Measurements from ENCODE around the gene AKR7A2. TPM values are rescaled to one million over a fixed set of nuclear protein-coding genes. Genes with fewer than 3 reads are reported as not detected.

Gene AKR7A2
- total and polyA plus RNA-seq, 9 of the 15 experiments (the other 6 are each of a cell fraction or from before 2014, with no cell fraction given): 2.0 to 78.4 (median 49.4) TPM

DNA sequence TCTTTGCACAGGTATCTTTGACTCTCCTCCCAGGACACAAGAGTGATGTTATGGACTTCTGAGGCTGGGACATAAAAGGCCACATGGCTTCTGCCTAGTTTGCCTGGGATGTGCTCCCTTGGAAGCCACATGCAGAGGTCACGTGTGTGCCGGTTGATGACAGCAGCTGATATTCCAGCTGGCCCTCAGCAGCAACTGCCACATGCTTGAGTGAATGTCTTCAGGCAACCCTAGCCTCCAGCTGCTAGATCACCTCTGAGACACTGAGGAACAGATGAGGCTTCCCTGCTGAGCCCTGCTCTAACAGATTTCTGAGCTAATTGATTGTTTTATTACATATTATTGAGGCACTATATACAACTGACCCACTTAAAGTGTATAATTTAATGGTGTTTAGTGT, 11.7 kb downstream of the AKR7A2 start (continued):
- TF ChIP-seq EP400 (IDR thresholded peaks at IDR 0.05) (peak; percentile 60; the same call in 1 of the 2 replicates), DMBX1 (CRISPR knock-in tag; IDR thresholded peaks at IDR 0.05; ENCODE audit: borderline replicate concordance) (no peak), MIER1 (IDR thresholded peaks at IDR 0.05; ENCODE audit: low read depth) (no peak), SNRNP70 (optimal IDR thresholded peaks at IDR 0.05; ENCODE audit: low read depth, low read length) (no peak), ZNF143 (CRISPR knock-in tag; IDR thresholded peaks at IDR 0.05) (no peak), POU5F1 (IDR thresholded peaks at IDR 0.05; ENCODE audit: borderline replicate concordance, low read depth, low read length, partially characterized antibody) (no peak), POLR2G (IDR thresholded peaks at IDR 0.05; ENCODE audit: low read depth, low read length) (no peak), HCFC1 (IDR thresholded peaks at IDR 0.05; ENCODE audit: low read depth, low read length) (no peak), NCOA4 (IDR thresholded peaks at IDR 0.05; ENCODE audit: partially characterized antibody) (no peak), SMARCB1 (IDR thresholded peaks at IDR 0.05; ENCODE audit: insufficient read length, low read depth) (no peak), ZNF146 (CRISPR knock-in tag; IDR thresholded peaks at IDR 0.05; ENCODE audit: unreplicated experiment) (no peak), TEAD1 (CRISPR knock-in tag; IDR thresholded peaks at IDR 0.05) (no peak), MYBL2 (IDR thresholded peaks at IDR 0.05; ENCODE audit: low read depth) (no peak), MYBL2 (CRISPR knock-in tag; IDR thresholded peaks at IDR 0.05; ENCODE audit: borderline replicate concordance) (no peak), ZNF79 (CRISPR knock-in tag; IDR thresholded peaks at IDR 0.05; ENCODE audit: low read depth) (no peak), ZBTB17 (CRISPR knock-in tag; IDR thresholded peaks at IDR 0.05) (no peak), YY1 (IDR thresholded peaks at IDR 0.05; ENCODE audit: borderline replicate concordance in 1 of 3, control insufficient read depth in 1 of 3, extremely low read depth in 1 of 3, insufficient read depth in 3 of 3, insufficient read length in 1 of 3, insufficient replicate concordance in 2 of 3, low read depth in 1 of 3, low read length in 2 of 3) (no peak), NFXL1 (CRISPR knock-in tag; IDR thresholded peaks at IDR 0.05) (no peak), CBFA2T3 (IDR thresholded peaks at IDR 0.05) (no peak), NELFE (IDR thresholded peaks at IDR 0.05; ENCODE audit: insufficient read depth, insufficient read length) (no peak), TOE1 (IDR thresholded peaks at IDR 0.05; ENCODE audit: borderline replicate concordance) (peak; percentile 83), TOE1 (CRISPR knock-in tag; IDR thresholded peaks at IDR 0.05; ENCODE audit: borderline replicate concordance, low read depth) (no peak), PTBP1 (IDR thresholded peaks at IDR 0.05; ENCODE audit: low read depth, low read length) (no peak)
- TF ChIP-seq, protein P1, sequence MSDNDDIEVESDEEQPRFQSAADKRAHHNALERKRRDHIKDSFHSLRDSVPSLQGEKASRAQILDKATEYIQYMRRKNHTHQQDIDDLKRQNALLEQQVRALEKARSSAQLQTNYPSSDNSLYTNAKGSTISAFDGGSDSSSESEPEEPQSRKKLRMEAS (CRISPR knock-in tag; IDR thresholded peaks at IDR 0.05): peak; percentile 83
- TF ChIP-seq, protein P2, sequence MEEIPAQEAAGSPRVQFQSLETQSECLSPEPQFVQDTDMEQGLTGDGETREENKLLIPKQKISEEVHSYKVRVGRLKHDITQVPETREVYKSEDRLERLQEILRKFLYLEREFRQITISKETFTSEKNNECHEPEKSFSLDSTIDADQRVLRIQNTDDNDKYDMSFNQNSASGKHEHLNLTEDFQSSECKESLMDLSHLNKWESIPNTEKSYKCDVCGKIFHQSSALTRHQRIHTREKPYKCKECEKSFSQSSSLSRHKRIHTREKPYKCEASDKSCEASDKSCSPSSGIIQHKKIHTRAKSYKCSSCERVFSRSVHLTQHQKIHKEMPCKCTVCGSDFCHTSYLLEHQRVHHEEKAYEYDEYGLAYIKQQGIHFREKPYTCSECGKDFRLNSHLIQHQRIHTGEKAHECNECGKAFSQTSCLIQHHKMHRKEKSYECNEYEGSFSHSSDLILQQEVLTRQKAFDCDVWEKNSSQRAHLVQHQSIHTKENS (CRISPR knock-in tag; IDR thresholded peaks at IDR 0.05): no peak
- TF ChIP-seq, protein P3, sequence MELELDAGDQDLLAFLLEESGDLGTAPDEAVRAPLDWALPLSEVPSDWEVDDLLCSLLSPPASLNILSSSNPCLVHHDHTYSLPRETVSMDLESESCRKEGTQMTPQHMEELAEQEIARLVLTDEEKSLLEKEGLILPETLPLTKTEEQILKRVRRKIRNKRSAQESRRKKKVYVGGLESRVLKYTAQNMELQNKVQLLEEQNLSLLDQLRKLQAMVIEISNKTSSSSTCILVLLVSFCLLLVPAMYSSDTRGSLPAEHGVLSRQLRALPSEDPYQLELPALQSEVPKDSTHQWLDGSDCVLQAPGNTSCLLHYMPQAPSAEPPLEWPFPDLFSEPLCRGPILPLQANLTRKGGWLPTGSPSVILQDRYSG (tag; conservative IDR thresholded peaks at IDR 0.05; ENCODE audit: low read depth): 0 out of 2 replicates have a peak, but pooled peaks have one; percentile 26
- TF ChIP-seq, protein P4, sequence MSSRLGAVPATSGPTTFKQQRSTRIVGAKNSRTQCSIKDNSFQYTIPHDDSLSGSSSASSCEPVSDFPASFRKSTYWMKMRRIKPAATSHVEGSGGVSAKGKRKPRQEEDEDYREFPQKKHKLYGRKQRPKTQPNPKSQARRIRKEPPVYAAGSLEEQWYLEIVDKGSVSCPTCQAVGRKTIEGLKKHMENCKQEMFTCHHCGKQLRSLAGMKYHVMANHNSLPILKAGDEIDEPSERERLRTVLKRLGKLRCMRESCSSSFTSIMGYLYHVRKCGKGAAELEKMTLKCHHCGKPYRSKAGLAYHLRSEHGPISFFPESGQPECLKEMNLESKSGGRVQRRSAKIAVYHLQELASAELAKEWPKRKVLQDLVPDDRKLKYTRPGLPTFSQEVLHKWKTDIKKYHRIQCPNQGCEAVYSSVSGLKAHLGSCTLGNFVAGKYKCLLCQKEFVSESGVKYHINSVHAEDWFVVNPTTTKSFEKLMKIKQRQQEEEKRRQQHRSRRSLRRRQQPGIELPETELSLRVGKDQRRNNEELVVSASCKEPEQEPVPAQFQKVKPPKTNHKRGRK (tag; IDR thresholded peaks at IDR 0.05): no peak

All from K562 (cell line).